ENCODE data around the gene ZBTB20.

The ZBTB20 gene

DNA sequence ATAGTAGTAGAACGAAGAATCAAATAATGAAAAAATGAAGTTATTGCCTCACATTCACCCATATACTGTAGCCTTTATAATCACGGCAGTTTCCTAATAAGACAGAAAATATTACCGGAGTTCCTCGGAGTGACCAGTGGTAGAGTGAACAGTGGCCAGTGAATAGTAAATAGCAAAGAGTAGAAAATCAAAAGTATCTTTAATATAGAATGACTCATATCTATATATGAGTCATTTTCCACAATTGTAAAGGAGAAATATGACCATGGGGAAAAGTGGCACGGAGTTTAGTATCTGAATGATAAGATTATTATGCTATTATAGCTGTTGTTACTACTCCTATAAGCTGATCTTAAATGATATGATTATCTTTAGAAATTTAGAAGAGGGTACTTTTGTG, 38.5 kb downstream of the ZBTB20 start:
- no peaks in the 10 kb centered on the region for H3K27me3 ChIP-seq (ENCODE audit: insufficient read depth, poor library complexity, severe bottlenecking)
- H3K27ac ChIP-seq (replicated peaks) = no peak overlapping the region
- H3K4me3 ChIP-seq (replicated peaks; ENCODE audit: insufficient read depth, low read length) = no peak overlapping the region
- DNase-seq (ENCODE audit: low read depth in 1 of 2, low spot score in 1 of 2) = no peak
- TF ChIP-seq SPI1 (IDR thresholded peaks at IDR 0.05; ENCODE audit: borderline replicate concordance, low read depth) (no peak), POLR2AphosphoS5 (IDR thresholded peaks at IDR 0.05; ENCODE audit: low read depth) (no peak), GABPA (IDR thresholded peaks at IDR 0.05; ENCODE audit: low read depth) (no peak)
- TF ChIP-seq, protein P1, sequence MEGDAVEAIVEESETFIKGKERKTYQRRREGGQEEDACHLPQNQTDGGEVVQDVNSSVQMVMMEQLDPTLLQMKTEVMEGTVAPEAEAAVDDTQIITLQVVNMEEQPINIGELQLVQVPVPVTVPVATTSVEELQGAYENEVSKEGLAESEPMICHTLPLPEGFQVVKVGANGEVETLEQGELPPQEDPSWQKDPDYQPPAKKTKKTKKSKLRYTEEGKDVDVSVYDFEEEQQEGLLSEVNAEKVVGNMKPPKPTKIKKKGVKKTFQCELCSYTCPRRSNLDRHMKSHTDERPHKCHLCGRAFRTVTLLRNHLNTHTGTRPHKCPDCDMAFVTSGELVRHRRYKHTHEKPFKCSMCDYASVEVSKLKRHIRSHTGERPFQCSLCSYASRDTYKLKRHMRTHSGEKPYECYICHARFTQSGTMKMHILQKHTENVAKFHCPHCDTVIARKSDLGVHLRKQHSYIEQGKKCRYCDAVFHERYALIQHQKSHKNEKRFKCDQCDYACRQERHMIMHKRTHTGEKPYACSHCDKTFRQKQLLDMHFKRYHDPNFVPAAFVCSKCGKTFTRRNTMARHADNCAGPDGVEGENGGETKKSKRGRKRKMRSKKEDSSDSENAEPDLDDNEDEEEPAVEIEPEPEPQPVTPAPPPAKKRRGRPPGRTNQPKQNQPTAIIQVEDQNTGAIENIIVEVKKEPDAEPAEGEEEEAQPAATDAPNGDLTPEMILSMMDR (IDR thresholded peaks at IDR 0.05; ENCODE audit: insufficient read depth, low read length) = no peak
- TF ChIP-seq, protein P2, sequence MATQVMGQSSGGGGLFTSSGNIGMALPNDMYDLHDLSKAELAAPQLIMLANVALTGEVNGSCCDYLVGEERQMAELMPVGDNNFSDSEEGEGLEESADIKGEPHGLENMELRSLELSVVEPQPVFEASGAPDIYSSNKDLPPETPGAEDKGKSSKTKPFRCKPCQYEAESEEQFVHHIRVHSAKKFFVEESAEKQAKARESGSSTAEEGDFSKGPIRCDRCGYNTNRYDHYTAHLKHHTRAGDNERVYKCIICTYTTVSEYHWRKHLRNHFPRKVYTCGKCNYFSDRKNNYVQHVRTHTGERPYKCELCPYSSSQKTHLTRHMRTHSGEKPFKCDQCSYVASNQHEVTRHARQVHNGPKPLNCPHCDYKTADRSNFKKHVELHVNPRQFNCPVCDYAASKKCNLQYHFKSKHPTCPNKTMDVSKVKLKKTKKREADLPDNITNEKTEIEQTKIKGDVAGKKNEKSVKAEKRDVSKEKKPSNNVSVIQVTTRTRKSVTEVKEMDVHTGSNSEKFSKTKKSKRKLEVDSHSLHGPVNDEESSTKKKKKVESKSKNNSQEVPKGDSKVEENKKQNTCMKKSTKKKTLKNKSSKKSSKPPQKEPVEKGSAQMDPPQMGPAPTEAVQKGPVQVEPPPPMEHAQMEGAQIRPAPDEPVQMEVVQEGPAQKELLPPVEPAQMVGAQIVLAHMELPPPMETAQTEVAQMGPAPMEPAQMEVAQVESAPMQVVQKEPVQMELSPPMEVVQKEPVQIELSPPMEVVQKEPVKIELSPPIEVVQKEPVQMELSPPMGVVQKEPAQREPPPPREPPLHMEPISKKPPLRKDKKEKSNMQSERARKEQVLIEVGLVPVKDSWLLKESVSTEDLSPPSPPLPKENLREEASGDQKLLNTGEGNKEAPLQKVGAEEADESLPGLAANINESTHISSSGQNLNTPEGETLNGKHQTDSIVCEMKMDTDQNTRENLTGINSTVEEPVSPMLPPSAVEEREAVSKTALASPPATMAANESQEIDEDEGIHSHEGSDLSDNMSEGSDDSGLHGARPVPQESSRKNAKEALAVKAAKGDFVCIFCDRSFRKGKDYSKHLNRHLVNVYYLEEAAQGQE (IDR thresholded peaks at IDR 0.05; ENCODE audit: insufficient replicate concordance, low read depth) = no peak

DNA sequence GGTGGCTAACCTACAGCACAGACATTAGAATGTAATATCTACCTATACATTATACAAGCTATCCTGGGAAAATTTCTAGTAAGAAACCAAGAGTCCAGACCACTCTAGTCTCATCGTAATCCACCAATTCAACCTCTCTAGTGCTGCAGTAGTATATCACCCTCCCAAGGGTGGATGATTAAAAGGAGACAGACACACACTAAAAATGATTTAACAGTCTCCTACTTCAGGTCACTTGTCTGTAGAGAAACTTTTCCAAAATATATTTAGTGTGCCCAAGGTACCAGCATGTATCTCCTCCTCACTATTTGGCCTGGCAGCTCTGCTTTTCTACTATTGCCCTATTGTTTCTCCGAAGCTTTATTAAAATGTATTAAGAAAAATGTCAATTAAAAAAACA, 45.0 kb downstream of the ZBTB20 start:
- Histone ChIP-seq H3K4me3 (replicated peaks; ENCODE audit: insufficient read depth, low read length) (no peak overlapping the region), H3K27ac (replicated peaks) (no peak overlapping the region), H3K27me3 (ENCODE audit: insufficient read depth, poor library complexity, severe bottlenecking) (no peaks in the 10 kb centered on the region)
- DNase-seq (ENCODE audit: low read depth in 1 of 2, low spot score in 1 of 2) = no peak
- TF ChIP-seq, protein P2 (IDR thresholded peaks at IDR 0.05; ENCODE audit: insufficient replicate concordance, low read depth) = no peak
- TF ChIP-seq POLR2AphosphoS5 (IDR thresholded peaks at IDR 0.05; ENCODE audit: low read depth) (no peak), GABPA (IDR thresholded peaks at IDR 0.05; ENCODE audit: low read depth) (no peak), SPI1 (IDR thresholded peaks at IDR 0.05; ENCODE audit: borderline replicate concordance, low read depth) (no peak)
- TF ChIP-seq, protein P1 (IDR thresholded peaks at IDR 0.05; ENCODE audit: insufficient read depth, low read length) = no peak

DNA sequence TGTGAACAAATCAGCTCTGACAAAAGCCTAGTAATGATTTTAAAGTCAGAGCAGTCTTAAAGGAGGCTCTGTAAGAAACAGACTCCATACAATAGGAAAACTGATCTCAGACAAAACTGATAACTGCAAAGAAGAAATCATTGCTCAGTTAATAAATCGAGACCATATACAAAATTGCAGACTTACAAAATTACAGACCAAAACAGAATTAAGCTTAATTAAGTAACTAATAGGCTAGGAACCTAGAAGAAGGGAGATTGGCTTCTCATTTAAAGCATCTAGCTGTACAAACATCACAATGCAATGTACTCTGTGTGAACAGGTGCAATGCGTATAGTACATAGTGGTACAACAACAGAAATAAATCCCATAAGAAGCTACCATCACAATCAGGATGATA, 46.3 kb downstream of the ZBTB20 start:
- Histone ChIP-seq H3K27me3 (ENCODE audit: insufficient read depth, poor library complexity, severe bottlenecking) (no peaks in the 10 kb centered on the region), H3K4me3 (replicated peaks; ENCODE audit: insufficient read depth, low read length) (no peak overlapping the region), H3K27ac (replicated peaks) (no peak overlapping the region)
- no peak for DNase-seq (ENCODE audit: low read depth in 1 of 2, low spot score in 1 of 2)
- TF ChIP-seq POLR2AphosphoS5 (IDR thresholded peaks at IDR 0.05; ENCODE audit: low read depth) (no peak), GABPA (IDR thresholded peaks at IDR 0.05; ENCODE audit: low read depth) (no peak), SPI1 (IDR thresholded peaks at IDR 0.05; ENCODE audit: borderline replicate concordance, low read depth) (no peak)
- TF ChIP-seq, protein P1 (IDR thresholded peaks at IDR 0.05; ENCODE audit: insufficient read depth, low read length) = no peak
- TF ChIP-seq, protein P2 (IDR thresholded peaks at IDR 0.05; ENCODE audit: insufficient replicate concordance, low read depth) = no peak
